NOMO-1 (cell line): ENCODE data around the gene NDST4.

Experiments used
- DNase-seq, 2 experiments: peaks; one replicate each; lab custom pipeline; 2025; ENCODE audit not compliant: unreplicated experiment in 2 of 2; lab: John Stamatoyannopoulos, UW

The NDST4 gene

DNA sequence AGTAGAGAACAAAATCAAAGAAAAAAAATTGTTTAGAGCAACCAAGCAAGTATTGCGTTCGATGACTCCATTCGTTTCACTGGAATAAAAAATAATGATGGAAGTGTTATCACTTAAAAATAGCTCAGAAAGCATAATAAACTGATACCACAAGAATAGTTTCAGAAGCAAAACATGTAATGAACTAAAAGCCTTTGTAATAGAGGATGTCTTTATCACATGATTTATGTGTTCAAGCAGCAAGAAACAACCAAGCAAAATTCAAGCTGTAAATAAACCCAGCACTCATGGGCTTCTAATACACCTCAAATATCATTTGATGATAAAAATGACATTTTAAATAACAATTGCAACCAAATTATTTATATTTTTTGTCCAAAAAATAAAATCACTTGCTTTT lies 192.2 kb downstream of the NDST4 start:
- DNase-seq, result no peak

DNA sequence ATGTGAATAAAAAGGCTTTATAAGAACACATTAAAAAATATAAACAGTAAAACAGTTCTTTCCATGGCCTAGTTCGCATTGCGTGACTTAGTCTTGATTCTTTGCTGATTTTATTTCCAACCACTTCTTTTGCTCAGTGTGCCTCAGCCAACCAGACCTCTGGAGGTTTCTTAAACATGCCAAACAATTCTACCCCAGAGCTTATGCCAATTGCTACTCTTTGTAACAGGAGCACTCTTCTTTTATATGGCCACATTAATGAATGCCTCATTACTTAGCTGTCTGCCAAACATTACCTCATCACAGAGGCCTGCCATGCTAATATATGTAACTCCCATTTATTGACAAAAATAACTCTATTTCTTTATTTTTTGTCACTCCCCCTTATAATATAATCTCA lies 202.3 kb downstream of the NDST4 start:
- DNase-seq, result no peak

DNA sequence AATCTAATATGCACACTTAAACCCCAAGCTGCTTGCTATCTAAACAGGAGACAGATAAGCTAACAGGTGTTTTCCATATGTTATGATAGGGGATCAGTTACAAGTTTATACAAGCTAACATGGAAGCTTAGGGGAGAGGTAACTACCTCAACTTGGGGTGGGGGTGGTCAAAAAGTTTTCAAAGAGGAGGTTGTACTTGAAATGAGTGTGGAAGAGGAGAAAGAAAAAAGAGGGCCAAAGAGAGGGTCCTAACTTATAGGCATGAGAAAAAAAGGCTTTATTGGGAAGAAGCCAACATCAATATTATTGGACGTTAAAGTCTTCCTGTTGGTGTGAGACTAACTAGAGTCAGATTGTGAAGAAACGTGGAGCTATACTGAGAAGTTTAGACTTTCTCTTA lies 205.9 kb downstream of the NDST4 start:
- DNase-seq, result no peak

DNA sequence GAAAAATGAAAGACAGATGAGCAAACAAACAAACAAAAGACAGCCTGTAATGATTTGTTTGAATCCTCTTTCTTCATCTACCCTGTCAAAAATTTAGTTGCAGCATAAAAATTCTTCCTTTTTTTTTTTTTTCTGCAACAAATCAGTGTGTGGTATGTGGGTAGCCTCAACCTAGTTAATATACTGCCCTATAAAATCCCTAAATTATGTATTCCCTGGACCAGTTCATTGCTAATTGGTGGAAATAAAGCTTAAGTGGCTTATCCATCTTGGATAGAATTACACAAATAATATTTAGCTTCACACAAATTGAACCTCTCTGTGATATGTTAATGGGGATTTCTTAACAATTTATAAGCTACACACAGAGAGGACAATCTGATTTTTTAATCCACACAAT lies 208.4 kb downstream of the NDST4 start:
- DNase-seq, result no peak

DNA sequence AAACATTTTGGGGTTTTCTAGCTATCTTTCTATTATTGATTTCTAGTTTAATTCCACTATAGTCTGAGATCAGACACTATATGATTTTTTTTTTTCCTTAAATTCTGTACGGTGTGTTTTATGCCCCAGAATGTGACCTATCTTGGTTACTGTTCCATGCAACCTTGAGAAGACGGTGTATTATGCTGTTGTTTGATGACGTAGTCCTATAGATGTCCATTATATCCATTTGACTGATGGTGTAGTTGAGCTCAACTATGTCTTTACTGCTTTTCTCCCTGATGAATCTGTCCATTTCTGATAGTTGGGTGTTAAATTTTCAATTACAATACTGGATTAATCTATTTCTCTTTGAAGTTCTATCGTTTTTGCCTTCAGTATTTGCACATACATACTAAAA lies 212.5 kb downstream of the NDST4 start:
- no peak for DNase-seq

DNA sequence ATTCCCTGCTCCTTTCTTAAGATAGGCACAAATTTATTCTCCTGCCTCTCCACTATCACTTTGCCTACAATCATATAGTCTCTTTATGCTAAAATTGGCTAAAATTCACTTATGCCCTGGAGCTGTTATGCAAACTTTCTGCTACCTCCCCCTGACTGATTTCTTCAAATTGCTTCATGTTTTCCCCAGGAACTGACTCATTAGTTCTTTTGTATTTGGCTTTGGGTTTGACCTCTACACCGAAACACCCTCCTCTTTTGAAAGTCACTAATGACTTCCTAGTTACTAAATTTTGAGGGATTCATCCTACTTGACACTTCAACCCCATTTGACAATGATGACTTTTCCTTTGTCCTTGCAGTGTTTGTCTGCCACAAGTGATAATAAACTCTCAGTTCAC lies 222.6 kb downstream of the NDST4 start:
- peak; percentile 82 to 91 for DNase-seq

DNA sequence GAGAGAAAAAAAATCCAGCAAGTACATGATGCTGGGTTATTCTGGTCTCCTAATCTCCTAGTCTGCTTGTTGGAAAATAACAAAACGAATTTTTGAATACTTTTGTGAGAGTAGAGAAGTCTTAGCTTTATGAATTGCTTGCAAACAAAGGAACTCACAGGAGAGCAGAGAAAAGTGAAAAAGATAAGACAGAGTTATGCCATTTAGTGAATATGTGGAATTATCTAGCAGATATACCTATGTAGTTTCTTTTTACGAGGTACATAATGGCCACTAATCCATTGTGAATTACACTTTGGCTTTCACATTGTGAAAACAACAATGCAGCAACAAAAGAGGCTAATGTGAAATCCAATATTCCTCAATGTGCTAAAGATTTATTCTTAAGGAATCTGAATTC lies 226.7 kb downstream of the NDST4 start:
- DNase-seq, result no peak

DNA sequence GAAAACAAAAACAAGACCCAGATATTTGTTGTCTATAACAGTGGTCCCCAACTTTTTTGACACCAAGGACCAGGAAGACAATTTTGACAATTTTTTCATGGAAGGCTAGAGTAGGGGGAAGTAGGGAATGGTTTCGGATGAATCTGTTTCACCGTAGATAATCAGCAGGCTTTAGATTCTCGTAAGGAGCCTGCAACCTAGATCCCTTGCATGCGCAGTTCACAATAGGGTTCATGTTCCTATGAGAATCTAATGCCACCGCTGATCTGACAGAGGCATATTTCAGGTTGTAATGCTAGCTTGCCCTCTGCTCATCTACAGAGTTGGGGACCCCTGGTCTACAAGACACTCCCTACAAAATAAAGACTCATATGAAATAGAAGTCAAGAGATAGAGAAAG lies 229.8 kb downstream of the NDST4 start:
- DNase-seq, result no peak

DNA sequence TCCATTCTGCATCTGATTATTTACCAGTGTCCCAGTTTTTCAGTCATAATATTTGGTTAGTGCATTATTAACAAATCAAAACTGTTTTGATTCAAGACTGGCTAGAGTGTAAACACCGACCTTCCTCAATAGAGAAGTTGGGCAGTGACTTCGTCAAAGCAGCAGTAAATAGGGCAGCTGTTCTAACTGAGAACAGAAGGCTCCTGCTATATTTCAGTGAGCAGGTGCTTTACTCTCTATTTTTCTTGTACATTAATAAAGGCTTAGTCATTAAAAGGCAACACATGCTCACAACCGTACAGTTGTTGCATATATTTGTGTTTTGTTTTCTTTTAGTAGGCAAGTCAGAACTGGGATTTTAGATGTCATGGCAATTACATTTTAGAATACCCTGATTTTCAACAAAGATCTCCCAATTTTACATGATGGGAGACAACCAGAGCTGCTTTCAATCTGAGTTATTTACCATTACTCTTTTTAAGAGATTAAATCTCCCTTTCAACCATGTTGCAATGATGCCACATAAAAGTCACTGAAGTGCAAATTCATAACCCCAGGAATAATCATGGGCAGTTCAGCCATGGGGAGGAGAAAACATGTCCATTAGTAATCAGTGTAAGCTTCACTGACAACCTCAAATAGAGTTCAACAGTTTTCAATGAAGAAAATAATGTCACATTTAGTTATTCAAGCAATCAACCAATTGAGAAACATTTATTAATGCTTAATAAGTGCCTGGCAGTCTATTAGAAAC lies 233.3 kb downstream of the NDST4 start:
- DNase-seq, result no peak

DNA sequence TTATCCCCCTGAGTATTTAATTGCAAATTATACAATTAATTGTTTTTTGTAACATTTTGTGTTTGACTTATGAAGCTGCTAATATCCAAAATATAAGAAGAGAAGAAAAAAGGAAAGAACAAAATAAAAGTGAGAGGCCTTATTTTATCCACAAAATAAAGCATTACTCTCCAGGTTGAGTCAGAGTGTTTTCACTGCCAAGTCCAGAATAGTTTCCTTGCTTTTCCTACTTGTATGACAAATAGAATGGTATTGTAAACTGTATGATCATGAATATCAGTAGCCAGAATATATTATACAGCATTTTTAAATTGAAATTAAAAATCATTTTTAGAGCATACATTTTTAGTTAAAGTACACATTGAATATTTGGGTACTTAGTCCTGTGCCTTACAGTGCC lies 237.8 kb downstream of the NDST4 start:
- DNase-seq, result no peak

DNA sequence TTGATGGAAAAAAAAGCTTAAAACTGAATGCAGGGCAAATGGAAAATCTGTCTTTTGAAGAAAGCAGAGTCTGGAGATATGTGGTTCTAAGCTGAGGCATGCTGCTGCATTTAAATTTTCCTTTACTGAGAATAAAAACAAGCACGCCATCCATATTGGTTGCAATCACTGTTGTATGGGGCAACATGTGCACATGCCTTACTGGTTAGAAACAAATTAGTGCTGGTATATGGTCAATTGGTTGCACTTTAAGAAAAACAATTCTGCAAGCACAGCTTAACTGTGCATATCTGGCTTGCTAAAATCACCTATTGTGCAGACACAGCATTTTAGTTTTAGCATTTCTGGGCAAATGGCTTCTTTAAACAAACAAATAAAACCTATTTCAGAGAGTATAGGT lies 239.1 kb downstream of the NDST4 start:
- DNase-seq, result no peak

DNA sequence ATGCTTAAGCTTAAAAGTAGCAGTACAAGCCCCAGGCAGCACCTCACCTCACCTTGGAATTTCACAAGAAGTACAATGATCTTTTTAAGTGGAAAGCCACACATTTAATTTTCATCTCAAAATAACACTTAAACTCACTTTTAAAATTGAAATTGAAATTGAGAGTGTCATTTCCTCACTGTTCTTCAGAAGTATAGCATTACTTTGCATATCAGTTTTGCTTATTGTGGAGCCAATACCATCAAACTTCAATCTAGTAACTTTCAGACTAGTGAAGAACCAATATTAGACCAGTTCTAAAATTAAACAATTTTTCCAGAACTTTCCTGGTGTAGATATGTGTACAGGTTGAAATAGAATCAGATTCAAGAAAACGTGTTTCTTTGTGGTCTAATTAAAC lies 242.4 kb downstream of the NDST4 start:
- DNase-seq, result no peak

DNA sequence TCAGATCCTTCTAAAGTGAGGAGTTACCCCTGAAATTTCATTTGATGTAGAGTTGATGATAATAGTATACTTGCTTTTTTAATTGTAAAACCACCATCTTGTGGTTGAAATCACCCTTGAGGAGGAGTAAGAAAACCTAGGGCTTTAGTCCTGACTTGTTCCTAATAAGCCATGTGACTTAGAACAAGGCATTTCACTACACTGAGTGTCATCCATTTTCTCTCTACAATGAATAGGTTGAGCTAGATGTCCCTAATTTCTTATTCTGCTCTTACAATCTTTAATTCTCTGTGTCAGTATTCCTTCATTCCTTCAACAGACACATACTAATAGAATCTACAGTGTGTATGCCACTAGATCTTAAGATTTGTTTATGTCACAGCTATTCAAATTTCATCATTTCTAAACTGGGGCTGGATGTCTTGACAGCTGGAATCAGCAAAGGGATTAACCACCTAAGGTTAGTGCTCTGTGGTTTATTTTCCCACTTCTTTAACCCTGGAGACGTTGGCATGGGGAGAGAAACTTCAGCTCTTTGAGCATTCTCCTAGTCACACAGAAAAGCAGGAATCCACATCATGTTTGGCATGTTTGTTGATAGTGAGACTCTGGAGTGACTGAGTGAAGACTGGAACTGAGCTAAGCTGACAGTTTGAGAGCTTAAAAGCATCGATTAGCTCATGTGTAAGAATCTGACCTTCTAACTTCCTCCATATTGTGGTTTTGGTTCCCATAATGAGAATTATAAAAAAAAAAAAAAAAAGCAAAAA lies 246.3 kb downstream of the NDST4 start:
- DNase-seq, result peak; percentile 3 to 55

DNA sequence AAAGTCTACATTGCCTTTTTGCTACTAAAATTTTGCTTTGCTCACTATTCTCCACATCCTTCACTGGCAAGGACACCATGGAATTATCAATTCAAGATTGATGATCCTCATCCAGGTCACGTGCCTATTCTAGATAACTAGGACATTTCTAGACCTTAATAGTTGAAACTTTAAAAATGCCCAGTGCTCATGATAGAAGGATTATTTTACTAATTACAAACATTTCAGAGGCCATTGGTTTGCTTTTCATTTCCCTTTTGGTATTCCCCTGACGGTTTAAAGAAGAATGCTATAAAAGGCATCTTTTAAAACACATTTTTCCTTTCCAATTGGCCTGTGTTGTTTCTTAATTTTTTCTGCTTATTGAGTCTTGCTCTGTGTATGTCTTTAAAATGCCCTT lies 249.4 kb downstream of the NDST4 start:
- DNase-seq, result no peak

DNA sequence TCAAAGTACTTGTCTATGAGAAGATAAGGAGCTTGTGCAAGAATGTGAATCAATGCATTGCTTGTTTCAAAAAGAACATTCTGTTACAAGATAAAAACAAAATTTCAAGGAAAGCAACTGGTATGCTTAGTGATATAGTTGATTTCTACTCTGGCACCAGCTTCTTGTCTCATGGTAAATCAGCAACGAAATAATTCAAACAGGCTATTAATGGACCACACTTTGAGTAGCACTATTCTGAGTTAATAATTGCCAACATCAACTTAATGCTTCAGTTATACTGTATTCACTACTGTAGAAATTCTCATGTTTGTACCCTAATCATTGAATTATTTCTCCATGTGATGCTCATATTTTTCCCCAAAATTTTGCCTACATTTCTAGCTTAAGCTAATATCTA lies 252.6 kb downstream of the NDST4 start:
- no peak for DNase-seq

DNA sequence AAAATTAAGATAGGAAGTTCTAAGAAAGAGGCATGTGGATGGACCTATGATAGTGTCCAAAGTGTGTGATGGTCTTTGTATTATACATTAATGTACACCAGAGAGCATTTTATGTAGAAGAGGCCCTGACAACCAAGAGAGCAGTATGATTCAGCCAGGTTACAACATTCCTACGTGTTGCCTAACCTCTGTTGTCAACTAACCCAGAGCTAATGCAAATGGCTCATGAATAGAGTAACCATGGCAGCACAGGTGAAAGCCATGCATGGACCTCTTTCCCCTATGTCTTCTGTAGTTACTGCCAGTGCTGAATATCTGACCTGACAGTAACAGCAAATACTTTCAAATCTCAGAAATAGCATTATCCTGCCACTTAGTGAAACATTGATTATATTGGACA lies 255.6 kb downstream of the NDST4 start:
- DNase-seq, result peak; percentile 21 to 38

DNA sequence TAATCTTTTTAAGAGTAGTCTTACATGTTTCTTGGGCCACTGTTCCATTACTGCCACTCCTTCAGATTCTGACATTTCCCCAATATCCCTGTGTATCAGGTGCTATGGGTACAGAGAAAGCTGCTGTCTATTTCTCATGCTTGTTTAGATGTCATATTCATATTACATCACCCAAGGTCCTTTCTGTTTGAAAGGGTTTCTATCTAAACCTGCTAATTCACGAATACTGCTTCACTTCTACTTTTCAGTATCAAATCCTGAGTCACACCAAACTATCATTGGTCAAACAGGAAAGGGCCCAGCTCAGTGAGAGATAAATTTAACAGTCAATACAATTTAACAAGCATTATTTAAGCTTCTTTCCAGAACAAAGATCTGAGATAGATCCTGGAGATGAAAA lies 273.4 kb downstream of the NDST4 start:
- peak in 1 of 2 experiments; percentile 53 for DNase-seq

DNA sequence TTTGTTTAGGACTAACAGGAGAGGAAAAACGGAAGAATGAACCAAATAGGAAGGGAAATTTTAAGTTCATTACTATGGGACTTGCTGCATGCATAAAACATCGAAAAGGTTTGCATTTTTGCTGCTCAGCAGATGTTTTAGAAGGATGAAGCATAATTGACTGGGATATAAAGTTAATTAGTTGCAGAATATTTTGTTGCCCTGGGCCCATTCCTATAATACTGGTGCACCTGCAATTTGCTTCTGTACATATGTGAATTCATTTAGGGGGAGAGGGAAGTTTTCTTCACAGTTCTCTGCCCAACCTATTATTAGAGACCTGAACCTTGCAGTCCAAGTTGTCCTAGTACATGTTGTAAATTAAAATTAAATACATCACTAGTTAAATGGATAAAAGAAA lies 282.8 kb downstream of the NDST4 start:
- no peak for DNase-seq

DNA sequence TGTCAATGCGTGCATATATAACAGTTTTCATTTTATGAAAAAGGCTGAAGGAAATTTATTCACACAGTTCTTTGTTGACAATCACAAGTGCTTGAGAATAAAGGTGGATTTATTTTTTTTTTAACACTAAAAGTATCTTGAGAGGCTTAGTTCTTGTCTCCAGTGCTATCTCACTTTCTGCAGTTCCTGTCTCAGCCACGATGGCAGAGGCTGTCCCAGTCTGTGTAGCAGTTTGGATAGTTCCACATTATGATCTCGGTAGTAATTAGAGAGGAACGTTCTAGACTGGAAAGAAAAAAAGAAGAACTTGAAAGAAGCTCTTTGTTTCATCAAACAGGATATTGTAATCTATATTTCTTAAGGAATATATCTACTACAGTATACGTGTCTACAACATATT lies 285.8 kb downstream of the NDST4 start:
- DNase-seq, result peak; percentile 16 to 61

DNA sequence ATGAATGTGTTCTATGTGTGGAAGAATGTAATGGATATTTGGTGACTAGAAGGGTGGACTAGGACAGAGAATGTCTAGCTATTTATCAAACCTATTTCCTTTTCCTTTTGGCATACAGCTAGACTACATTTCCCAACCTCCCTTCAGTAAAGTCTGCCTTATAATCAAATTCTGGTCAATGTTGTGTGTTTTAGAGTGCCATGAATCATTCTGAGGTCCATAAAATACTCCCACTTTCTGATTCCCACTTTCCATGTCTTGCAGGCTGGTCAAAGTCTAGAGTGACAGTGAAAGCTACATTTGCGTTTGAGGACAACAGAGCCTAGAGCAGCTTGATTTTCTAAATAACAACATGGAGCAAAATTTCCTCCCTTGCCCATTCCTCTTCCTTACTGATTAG lies 297.7 kb downstream of the NDST4 start:
- no peak for DNase-seq

DNA sequence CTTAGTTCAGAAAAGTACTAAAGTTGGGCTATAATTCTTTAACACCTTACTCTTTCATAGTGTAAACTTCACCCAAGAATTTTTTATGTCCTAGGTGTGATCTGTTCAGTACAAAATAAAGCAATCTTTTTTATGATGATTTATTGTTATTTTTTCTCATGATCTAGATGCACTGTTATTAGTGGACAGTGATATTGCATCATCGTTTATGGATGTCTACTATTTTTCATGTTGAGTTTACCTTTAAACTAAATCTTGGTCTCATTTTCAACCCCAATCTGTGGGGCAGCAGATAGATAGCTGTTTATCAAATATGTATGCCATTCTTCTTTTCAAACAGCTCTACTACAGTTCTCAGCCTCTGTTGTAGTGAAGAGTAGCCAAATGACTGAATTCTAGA lies 299.5 kb downstream of the NDST4 start:
- DNase-seq, result no peak

DNA sequence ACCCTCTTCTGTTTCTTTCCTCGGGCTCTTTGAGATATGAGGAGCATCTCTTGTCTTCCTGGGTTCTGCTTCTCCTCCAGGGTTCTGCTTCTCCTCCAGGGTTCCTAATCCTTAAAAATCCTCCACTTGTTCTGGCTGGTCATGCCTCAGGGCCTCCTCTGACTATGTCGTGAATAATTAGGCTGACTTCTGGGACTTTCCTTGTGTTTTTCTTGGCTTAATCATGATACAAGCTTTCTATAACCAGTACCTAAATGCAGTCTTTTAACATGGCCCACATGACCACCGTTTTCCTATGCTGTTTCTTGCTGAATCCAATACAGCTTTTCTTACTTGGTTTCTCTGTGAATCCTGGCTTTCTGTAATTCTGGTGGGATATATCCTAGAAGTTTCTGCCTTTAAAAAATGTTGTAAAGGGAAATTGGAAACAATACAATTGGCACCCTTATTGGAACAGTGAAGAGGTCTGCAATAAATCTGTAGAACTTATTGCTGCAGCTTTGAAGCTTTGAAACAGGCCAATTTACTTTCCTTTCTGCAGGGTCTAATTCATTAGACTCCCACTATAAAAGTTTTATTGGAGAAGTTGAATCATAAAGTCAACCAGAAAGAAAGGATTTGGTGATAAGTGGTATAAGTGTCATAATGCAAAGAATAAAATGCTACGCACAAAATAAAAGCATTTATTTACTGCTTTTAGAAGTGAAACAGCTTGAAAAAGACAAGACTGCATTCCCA lies 301.7 kb downstream of the NDST4 start:
- no peak for DNase-seq
